Anterior cingulate cortex (tissue), 58 donors: ENCODE results near the gene ST3GAL5.

ENCODE experiments used
- DNase-seq, 58 donors: peaks; one replicate each; lab custom pipeline; 2025; lab: John Stamatoyannopoulos, UW

ST3GAL5 gene

DNA sequence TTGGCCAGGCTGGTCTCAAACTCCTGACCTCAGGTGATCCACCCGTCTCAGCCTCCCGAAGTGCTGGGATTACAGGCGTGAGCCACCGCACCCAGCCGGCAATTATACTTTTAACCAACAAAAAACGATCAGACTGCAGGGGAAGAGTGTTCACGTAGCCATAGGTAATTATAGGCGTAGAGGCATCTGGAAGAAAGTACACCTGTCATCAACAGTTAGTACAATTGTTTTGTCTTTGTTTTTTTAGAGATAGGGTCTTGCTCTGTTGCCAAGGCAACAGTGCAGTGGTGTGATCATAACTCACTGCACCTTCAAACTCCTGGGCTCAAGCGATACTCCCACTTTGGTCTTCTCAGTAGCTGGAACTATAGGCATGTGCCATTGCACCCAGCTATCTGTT, 20.0 kb downstream of the ST3GAL5 start:
- DNase-seq = no peak

DNA sequence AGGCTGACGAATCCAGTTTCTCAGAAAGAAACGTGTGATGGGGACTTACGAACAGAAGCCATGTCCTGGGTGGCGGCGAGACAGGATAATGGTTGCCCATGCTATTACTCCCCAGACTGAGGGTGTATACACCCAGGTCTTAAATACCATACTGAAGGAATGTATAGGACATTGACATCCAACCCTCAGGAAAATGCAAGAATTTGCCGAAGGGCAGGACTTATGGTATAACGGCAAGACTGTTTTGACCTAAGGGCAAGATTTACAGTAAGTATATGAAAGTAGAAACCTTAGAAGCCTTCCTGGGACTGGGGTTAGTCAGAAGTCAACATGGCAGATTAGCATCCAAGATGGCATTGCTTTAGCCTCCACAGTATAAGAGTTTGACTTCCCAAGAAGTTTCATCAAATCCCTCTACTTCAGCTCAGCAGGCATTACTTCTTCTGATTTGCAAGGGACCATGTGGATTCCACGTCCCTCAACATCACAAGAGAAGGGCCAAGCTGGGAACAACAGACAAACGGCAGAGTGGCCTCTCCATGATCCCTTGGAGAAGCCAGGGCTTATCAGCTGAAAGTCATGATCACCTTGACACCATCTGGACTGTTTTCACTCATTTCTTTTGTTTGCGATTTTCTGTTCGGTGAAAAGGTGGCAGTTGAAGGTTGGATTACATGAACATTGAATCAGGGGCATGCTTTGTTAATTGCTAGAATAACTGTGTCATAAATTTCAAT, 21.1 kb downstream of the ST3GAL5 start:
- no peak for DNase-seq

DNA sequence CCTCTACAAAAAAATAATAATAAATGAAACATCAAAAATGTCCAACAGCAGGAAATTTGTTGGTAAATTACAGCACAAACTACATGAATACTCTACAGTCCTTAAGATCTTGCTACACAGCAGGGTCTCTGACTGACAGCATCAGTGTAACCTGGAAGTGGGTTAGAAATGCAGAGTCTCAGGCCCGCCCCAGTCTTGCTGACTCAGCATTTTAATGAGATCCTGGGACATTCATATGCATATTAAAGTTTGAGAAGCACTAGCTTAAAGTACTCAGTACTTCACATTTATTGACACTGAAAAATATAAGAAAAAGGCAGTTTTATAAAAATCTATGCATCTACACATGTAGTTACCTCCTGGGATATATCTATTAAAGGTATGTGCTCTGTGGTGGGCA, 21.7 kb downstream of the ST3GAL5 start:
- no peak for DNase-seq

DNA sequence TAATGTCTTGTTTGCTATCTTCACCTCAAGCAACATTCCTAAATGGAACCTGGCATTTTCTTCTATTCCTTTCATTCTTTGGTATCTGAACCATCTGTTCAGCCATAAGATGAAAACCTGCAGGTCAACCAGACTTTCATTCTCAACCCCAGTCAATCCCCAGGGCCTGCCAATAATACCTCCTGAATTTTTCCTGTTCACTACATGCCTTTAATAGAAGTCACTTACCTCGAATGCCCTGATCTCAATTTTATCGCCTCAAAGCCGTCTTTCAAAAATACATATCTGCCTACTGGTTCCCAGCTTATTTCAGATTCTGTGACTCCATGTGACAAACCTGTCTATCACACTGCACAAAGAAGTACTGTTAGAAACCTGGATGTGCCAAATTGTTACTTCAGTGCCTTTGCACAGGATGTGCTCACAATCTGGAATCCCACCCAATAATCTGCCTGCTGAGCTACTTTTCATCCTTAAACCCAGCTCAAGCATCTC, 22.6 kb downstream of the ST3GAL5 start:
- no peak for DNase-seq

DNA sequence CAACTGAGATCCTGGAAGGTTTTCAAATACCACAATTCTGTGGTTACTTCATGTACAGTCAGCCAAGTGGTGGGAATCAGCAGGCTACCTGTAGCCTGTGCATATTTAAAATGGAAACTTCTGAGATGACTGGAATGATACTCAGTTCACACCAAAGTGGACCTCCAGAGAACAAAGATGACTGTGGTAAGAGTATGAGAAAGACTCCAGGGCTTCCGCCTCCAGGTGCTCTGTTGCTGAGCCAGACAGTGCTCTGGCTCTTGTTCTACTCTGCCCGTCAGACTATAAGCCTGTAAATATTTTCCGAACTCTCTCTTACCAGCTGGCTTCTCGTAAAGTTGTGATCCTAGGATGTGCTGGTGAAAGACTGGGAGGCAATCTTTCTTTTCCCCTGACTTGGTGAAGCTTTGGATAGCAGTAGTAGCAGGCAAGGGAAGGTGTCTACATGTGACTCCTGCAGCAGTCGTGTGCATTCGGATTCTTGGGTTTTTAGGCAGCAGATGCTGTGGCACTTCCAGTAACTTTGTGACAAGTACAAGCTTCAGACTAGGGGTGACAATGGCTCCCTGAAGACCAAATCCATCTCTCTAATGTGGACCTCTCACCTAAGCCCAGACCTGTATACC, 23.1 kb downstream of the ST3GAL5 start:
- DNase-seq = no peak

DNA sequence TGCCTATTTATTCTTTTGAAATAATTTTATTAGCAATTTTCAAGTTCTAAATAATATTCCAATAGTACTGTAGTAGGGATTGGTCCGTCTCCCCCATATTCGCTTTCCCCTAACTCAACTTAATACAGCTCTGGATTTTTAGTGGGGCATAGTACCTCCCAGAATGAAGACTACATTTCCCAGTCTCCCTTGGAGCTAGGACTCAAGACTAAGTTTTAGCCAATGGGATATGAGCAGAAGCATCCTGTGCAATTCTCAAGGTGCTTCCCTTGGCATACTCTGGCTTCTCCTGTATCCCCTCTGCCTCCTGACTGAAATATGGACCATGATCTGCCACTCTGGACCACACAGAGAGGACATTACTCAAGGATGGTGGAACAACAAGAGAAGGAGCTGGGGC, 24.1 kb downstream of the ST3GAL5 start:
- DNase-seq = no peak

DNA sequence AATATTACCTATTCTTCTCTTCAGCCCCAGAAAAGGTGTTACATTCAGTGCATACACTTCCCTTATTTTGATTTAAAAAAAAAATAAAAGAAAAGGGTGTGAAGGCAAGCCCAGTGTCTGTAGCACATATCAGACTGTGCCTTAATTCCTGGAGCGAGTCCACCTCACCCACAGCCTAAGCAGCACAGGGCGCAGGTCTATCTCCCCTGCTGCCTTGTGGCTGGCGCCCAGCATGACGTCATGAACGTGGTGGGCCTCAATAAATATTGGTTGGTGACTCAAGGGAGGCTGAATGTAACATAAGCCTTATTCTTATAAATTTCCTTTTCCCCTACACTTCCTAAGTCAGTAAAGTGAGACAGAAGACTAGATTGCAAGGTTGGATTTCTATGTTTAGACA, 26.4 kb downstream of the ST3GAL5 start:
- no peak for DNase-seq

DNA sequence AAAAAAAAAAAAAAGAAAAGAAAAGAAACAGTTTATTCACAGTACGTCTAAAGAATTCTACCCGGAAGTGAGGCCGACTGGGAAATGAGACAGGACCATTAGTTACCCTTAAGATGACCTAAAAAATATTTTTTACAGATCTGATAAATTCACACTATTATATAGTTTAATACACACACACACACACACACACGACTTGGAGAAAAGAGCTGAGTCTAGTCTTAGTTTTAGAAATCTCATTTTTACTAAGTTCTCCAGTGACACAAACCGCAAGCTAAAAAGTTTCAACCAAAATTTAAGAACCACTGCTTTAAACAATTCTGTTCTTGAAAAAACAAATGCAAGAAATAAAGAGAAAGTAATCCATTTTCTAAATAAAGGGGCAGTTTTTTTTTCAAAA, 27.1 kb downstream of the ST3GAL5 start:
- DNase-seq = no peak

DNA sequence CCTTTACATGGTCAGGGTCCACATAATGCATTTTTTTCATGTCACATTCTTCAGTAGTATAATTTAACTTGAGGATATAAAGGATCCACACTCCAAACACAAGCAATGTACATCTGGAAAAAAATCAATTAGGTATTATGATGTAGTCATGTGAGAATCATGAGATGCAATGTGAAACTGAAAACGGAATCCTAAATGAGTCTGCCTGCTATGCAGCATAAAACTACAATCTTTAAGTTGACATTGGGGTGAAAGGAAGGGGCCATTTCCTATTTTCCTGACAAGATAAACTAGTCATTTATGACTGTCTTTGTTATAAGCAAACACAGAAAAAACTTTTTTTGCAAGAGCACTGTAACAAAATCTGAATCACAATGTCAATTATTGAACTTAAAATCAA, 27.6 kb downstream of the ST3GAL5 start:
- no peak for DNase-seq

DNA sequence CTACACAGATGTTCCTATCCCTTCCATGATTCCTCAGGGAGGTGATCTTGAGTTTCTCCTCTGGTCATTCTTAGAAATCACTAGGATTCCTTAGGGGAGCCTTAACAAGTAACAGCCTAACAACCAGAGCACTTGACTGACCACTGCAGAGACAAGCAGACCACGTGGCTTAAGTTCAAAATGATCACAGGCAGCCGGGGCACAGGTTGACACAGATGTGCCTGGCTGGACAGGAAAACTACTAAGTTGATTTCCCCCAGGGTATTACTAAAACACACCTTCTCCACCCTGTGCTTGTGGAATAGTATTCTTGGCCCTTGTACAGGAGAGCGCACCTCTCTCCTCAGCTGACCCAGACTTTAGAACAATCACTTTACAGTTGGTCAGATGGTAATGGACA, 29.9 kb downstream of the ST3GAL5 start:
- DNase-seq = no peak

DNA sequence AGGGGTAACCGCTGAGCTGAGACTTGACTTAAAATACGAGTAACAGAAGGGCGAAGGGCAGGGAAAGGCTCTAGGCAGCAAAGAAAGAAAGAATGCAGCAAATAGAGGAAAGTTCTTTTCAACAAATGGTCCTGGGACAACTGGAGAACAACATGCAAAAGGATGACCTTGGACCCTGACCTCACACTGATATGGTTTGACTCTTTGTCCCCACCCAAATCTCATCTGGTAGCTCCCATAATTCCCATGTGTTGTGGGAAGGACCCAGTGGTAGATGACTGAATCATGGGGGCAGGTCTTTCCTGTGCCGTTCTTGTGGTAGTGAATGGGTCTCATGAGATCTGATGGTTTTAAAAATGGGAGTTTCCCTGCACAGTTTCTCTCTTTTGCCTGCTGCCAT, 33.9 kb downstream of the ST3GAL5 start:
- DNase-seq = no peak

DNA sequence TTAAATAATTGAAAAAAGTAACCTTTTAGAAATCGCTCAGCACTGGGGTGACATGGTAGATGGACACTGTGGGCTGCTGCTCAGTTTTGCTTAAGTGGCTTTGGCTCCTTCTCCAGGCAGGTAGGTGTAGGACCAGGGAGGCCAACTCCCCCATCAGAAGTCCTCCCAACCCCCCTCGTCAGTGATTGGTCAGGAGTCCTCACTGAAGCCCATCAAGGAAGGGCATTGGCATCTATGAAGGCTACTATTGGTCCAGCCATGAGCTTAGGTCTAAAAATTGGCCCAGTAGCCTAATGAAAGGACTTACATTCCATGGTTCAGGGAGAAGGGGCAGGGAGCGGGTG, 34.7 kb downstream of the ST3GAL5 start:
- no peak for DNase-seq

DNA sequence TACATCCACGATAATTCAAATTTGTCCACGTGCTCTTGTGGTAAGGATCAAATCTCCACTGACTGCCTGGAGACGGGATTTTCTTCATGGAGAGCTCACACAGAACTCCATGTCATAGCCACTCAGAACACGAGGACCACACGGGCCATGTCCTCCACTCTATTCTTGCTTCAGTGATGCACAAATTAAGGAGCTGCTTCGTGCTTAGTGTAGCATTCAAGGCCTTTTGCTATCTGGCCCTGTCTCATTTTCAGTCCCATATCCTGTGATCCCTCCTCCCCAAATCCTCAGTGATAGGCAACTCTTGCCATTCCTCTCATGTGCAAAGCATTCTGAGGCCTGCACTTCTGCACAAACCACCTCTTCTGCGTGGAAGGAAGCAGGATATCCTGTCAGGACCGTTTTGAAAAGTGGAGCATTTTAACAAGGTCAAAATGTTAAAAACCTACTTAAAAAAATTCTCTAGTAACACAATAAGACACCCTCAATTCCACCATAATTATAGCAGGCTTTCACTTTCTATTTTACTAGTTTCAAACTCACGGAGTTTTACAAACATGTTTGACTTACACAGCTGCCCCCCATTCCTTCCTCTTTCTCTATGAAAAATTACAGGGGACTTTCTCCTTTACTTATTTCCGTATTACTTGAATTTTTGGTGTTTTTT, 35.2 kb downstream of the ST3GAL5 start:
- DNase-seq = no peak

DNA sequence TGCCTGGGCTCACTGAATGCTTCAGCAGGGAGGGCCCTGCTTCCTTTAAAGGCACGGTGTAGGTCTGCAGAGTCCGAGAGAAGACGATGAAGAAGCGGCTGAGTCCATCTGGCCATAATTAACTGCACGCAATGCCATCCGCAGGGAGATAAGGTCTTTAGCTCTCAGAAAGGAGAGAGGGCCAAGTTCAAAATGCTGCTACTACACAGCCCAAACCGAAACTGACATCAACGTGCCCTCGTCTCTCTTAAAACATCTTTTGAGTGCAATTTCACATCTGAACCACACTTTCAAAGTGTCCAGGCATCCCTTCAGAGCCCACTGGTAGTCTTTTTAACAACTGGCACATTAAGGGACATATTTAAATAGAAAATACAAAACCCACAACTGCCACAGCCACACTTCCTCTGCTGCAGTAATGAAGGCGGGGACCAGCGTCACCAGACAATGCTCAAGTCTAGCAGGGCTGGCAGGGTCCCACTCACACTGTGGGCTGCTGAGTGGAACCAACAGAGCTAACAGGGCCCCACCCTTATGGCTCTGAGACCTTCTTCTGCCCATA, 35.8 kb downstream of the ST3GAL5 start:
- peak in 1 of 58 donors; percentile 13 for DNase-seq

DNA sequence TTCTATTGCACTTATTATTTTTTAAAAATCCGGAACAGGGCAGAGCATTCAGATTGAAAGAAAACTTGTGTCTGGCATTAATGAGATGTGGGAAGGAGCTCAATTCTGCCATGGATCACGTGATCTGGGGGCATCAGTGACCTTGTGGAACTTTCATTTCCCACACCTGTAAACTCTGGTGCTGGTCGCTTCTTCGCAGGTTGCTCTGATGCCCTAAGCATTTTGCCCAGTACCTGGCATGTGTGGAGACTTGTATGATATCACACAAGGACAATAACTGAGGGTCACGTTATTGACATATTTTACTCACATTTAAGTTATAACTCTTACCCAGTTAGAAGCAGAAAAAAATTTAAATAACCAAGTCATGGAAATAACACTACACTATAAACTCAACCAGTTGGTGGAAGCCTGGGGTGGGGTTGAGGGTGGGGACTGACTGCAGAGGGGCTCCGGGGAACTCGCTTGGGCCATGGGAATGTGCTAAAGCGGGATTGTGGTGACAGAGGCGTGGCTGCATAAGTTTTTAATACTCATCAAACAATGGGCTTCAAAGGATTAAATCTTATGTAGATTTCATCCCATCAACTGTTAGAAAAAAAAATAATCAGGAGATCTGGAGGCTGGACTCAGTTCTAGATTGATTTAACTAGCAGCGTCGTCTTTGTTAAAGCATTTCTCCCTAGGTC, 36.5 kb downstream of the ST3GAL5 start:
- no peak for DNase-seq

DNA sequence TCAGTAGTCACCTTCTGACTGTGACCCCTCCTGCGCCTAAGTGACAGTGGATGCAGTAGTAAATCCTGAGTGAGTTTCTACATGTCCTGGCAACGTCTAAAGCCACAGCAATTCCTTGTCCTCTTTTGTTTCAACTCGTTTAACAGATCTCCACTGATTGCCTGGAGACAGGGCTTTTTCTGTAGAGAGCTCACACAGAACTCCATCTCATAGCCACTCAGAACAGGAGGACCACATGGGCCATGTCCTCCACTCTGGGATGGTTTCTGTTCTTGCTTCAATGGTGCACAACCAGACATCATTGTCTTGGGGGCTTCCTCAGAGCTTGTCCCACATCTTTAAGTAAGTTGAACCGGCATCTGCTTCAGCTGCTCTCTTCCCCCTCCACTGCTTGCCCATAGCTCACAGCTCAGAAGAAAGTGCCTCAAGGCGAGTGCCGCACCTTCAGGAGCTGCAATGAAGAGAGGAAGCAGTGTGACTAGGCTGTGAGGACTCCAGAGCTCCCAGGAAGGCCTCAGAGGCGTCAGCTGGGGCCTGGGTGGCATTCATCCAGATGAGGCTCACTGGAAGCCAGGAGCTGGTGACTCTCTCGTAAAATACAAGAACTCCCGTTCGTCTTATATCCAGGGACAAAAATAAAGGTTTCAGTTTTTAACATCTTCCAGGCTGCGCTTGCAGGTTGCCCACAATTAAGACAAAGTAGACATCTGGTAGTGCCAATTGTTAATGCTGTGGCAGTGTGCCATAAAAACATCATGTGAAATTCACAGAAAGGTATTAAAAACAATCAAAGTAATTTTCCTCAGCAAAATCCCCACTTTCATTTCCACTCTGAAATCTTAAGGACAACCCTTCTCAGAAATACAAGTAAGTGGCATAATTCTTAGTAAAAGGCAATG, 37.3 kb downstream of the ST3GAL5 start:
- DNase-seq = peak in 37 of 58 donors; percentile 5 to 67 (median 33)

DNA sequence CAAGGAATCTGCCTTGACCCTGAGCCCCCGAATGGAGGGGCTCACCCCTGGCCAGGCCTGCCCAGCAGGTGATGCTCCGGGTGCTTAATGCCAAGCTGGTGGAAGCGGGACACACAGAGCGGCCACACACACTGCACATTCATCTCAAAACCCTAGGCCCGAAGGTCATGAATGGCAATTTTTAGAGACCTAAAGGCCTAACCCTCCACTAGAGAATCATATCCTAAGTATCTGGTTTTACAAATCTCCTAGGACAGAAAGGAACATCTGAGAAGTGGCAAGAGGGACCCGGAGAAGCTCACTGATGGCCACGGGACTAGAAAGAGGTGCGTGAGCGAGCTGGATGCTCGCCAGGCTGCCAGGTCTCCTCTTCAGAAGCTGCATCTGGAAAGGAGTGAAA, 38.3 kb downstream of the ST3GAL5 start:
- no peak for DNase-seq

DNA sequence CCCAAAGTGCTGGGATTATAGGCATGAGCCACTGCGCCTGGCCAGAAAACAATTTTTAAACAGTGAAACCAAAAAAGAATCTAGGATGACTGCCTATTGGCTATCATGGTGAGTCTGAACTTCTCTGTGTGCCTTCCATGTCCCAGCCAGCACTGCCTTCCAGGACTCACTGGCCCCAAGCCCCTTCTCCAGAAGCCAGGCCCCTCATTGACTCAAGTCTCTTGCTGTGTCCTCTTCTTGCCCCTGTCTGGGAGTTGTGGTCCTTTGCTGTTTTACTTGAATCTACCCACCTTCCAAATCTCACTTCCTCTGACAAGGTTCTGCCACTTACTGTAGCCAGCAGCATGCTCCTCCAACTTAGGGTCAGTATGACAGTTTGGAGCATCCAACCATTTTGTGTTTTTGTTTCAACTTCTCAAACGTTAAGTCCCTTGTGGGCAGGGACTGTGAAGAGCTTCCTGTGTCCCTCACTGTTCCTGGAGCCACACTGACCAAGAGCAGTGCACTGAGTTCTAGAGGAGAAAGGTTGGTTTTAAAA, 41.7 kb downstream of the ST3GAL5 start:
- DNase-seq = no peak

DNA sequence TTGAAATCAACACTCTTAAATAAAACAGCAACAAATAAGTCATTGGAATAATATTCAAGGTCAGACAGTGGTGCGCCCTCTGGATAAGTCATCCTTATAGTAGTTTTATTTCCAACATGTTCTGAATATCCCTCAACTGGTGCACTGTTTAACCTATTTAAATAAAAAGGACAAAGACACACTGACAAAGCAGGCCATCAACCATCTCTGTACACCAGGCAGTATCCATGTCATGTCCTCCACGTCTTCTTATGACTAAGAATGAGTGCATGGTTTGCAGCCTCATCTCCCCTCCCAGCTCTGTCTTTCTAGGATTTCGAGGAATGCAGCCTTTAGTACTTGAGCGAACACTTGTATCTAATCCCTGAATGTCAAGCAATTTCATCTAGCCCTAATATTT, 42.4 kb downstream of the ST3GAL5 start:
- DNase-seq = no peak

DNA sequence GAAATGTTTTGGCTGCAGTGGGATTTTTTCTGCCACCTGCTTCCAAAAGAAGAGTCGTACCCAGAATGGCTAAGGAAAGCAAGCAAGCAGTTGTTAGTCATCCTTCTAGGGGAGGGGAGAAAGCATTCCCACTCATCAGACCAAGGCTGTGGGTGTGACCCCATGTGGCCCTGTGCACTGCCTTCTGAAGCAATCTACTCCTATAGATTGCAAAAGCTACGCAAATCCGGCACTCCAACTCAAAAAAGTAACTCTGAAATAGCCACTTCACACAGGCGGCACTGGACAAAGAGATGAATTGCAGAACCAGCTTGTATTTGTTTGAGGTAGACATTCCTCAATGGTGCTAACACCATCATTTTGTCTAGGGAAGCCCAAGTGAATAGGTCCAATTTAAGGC, 44.3 kb downstream of the ST3GAL5 start:
- no peak for DNase-seq
